ENCODE results near the gene CRIM1.
A peak's percentile ranks its signal among the peaks of the same experiment; 100 is the strongest.

Gene CRIM1

DNA sequence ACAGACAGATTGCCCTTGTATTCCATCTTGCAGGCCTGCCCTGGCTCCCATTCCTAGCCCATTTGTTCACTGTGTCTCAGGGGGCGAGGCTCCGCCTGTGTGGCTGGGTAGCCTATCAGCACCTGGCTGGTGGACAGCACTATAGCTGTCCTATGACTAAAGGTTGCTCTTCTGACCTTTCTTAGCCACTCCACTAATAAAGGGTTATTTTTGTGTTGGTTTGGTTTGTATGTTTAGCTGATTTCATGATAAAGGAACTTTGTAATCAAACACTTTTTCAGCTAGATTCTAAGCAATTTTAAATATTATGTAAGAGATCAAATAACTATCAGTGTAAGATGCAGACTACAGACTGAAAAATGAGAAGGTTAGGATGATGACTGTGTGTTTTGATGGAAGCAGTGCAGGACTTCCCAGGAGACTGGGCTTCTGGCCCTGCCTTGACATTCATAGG lies 72.2 kb downstream of the CRIM1 start:
- no peak for DNase-seq

- DNase-seq, result no peak
These were observed 75.0 kb downstream of the CRIM1 start for GRCh38 chr2:36430549-36430948.

DNA sequence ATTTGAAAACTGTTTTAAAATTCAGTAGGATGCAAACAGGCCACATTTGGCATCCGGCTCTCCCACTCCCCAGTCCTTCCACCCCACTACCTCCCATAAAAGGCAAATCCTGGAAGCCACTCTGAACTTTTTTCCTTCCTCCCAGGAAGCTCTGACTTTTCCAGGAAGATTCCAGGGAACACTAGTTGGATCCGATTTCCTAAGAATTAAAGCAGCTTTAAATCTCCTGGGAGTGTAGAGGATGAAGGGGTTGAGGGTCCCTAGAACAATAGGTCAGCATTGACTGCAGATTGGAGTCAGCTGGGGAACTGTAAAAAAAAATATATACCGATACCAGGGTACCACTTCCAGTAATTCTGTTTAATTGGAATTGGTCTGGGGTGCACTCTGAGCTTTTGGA lies 76.9 kb downstream of the CRIM1 start:
- DNase-seq, result peak; percentile 43

GRCh38 chr2:36433311-36434217 lies 78.0 kb downstream of the CRIM1 start:
- peak; percentile 56 for DNase-seq

GRCh38 chr2:36438449-36438977 lies 82.9 kb downstream of the CRIM1 start:
- DNase-seq, result peak; percentile 12

GRCh38 chr2:36439084-36439483 lies 83.5 kb downstream of the CRIM1 start:
- no peak for DNase-seq

DNA sequence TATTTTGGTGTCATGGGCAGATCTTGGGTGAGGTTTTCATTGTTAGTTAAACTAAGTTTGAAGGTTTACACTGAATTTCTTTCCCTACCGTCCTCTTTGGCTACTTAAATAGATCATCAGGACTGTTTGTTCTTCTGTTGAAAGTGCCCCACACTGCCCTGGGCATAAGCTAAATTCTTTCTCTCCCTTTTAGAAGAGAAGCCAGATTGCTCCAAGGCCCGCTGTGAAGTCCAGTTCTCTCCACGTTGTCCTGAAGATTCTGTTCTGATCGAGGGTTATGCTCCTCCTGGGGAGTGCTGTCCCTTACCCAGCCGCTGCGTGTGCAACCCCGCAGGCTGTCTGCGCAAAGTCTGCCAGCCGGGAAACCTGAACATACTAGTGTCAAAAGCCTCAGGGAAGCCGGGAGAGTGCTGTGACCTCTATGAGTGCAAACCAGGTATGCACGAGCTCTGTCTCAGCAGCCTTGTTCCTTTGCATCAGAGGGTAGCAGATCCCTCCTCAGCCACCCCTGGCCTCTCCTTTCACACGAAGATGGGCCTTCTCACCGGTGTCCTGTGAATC lies 85.6 kb downstream of the CRIM1 start:
- DNase-seq, result no peak

GRCh38 chr2:36441816-36442215 lies 86.2 kb downstream of the CRIM1 start:
- DNase-seq, result no peak

- no peak for DNase-seq
These were observed 88.8 kb downstream of the CRIM1 start for GRCh38 chr2:36444216-36444936.

DNA sequence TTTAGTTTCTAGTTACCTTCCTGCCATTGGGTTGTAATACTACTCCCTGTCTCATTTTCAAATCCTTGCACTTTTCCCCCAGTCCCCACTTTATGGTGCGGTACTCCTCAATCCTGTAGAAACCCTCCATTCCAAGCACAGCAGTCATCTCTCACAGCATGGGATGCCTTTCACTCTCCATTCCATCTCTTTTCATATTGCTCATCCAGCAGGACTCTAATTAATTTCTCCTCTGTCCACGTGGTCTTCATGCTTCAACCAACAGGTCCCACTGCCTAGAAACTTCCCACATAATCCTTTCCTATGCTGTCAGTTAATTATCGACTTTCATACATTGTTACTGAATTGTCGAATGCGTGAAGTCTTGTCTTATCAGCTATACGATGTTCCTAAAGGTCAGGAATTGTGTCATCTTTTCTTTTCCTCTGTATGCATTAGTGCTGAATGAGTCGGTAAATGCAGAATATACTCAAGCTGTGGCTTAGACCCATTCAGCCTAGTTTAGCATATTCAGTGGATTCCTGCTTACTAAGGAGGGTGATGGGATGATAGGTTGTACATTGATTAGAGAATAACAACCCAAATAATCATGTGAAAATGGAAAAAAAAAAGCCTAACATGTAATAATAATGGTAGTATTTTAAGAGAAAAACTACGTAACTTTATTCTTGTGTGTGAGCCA lies 89.7 kb downstream of the CRIM1 start:
- DNase-seq, result no peak

DNA sequence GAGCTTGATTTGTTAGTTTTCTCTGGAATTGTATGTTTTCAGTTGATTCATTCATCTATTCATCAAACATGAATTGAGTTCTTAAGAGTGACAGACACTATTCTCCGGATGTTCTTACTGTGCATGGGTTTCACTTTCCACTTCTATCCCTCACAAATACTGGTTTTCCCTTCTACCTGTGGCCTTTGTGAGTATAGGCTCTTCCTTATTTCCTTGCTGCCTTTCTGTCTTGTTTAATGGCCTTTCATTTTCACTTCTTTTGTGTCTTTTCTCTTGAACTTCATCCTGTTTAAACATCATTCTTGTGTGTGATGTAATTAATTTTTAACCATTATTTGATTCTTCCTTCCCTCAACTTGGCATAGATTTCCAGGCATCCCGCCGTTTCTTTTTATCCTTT lies 90.7 kb downstream of the CRIM1 start:
- no peak for DNase-seq

GRCh38 chr2:36449213-36449612 lies 93.6 kb downstream of the CRIM1 start:
- no peak for DNase-seq

GRCh38 chr2:36449943-36450392 lies 94.4 kb downstream of the CRIM1 start:
- DNase-seq, result no peak

DNA sequence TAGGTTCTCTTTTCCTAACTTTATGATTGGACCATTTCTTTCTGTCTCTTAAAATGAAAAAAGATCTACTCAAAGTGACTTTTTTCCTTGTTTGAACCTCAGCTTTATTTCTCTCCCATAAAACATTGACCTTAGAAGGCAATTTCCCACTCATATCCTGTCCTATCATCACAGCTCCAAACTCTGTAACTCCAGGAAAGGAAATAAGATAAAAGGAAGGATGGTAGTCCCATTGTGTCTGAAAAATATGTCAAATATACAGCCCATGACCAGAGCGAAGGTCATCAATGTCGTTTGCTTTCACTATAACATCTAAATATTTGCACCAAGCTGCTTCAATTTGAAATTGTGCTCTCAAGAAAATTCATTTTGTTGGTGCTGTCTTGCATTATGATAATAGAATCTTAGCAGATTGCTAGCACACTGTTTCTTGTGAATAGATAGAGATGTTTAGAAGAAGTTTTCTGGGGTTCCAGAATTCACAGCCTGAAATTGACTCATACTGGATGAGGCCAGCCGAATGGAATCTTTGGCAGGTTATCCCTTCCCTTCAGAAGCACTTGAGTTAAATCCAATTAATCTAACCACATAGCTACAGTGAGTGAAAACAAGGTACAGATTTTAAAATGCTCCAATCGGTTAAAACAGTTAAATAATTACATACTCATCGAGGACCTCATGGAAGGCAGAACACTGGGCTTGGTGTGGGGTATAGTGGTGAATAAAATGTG lies 95.1 kb downstream of the CRIM1 start:
- peak; percentile 65 for DNase-seq

GRCh38 chr2:36451512-36451911 lies 95.9 kb downstream of the CRIM1 start:
- DNase-seq, result peak; percentile 44

- DNase-seq, result no peak
These were observed 96.7 kb downstream of the CRIM1 start for GRCh38 chr2:36452260-36452659.

DNA sequence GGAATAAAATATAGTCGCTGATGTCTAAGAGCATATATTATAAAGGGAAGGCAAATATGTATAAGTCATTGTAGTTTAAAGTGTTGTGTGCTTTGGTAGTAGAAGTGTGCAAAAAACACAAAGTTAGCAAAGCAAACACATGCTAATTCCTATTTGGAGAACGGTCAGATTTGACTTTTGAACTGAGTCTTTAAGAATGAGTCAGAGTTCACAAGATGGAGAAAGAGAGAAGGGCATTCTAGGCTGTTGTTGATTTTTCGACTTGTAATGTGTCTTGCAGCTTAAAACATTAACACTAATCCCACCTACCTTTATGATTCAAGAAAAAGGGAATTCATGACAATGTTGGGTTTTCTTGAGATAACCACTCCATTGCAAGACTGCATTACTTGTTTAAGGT lies 98.1 kb downstream of the CRIM1 start:
- no peak for DNase-seq

GRCh38 chr2:36455011-36455410 lies 99.4 kb downstream of the CRIM1 start:
- DNase-seq, result peak; percentile 27

DNA sequence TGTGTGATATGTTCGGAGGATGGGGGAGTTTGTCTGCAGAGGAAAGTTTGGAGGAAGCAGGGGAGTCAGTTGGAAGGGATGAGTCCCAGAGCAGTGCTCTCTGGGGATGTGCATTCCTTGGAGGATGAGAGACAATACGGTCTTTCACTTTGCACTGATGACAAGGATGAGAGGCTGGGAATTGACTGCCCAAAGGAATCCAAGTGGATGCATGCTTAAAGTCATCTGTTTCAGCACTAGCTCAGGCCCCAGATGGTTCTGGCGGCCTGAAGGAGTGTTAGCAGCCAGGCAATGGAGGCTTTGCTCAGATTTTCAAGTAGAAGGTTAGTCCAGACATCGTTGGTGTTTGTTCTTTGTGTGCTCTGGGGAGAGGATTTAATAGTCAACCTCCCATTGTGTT lies 100.2 kb downstream of the CRIM1 start:
- peak; percentile 13 for DNase-seq

GRCh38 chr2:36456227-36457175 lies 100.9 kb downstream of the CRIM1 start:
- no peak for DNase-seq

DNA sequence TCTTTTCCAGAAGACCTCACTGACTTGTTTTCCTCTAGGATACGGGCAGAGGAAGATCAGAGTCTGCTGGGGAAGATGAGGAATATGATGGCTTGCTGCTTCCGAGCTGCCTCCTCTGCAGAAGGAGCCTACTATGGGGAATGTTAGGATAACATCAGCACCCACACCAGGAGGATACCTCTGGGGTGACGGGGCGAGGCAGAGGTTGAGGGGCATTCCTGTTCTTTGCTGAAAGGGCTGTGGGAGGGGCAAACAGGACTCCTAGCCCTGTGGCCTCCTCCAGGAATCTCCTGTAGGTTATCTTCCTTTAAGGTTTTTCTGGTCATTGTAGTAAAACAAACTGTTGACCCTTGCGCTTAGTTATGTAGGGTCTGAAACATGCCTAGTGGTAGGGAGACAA lies 102.5 kb downstream of the CRIM1 start:
- no peak for DNase-seq

Data from NCI-H82 (cell line).